Activated naive CD4-positive, alpha-beta T cell treated with anti-CD3 and anti-CD28 coated beads for 36 hours (primary cell): ENCODE measurements around the gene NDUFA11. TPM values are rescaled to one million over a fixed set of nuclear protein-coding genes. Genes with fewer than 3 reads are reported as not detected.

ENCODE experiments used
- CTCF ChIA-PET: fragments of 350-600 bp; sonication (Branson Sonifier 250); formaldehyde crosslinking; loops from one replicate; lab custom pipeline; 2021; ENCODE audit warnings: antibody characterized with exemption; lab: Charles Lee
- DNase-seq: peaks from one replicate; pipeline ENCODE4 v3.0.0-alpha.2; 2020
- H3K27ac Mint-ChIP-seq: one replicate; pipeline ENCODE4 v1.8.0; 2021; ENCODE audit warnings: mild to moderate bottlenecking, mixed read lengths
- H3K27me3 Mint-ChIP-seq: one replicate; pipeline ENCODE4 v1.8.0; 2021; ENCODE audit warnings: low read depth, mixed read lengths
- H3K36me3 Mint-ChIP-seq: one replicate; pipeline ENCODE4 v1.8.0; 2021; ENCODE audit warnings: low read depth, mixed read lengths
- H3K4me1 Mint-ChIP-seq: one replicate; pipeline ENCODE4 v1.8.0; 2021; ENCODE audit warnings: low read depth, mixed read lengths
- H3K4me3 Mint-ChIP-seq: one replicate; pipeline ENCODE4 v1.8.0; 2021; ENCODE audit warnings: mild to moderate bottlenecking, moderate library complexity, mixed read lengths
- H3K9me3 Mint-ChIP-seq: one replicate; pipeline ENCODE4 v1.8.0; 2021; ENCODE audit warnings: mixed read lengths
- intact Hi-C: fragments of 100-400 bp; cut with micrococcal nuclease; formaldehyde crosslinking; loops from one replicate; pipeline ENCODE4 v1.15.1; 2023
- total RNA-seq, 2 experiments: library from RNA; stranded (reverse); gene quantifications; one replicate each; pipeline ENCODE4 v1.2.3, GENCODE V29; 2021

NDUFA11 gene
- total RNA-seq, 2 experiments from 2014 or later = 226 to 228 TPM

DNA sequence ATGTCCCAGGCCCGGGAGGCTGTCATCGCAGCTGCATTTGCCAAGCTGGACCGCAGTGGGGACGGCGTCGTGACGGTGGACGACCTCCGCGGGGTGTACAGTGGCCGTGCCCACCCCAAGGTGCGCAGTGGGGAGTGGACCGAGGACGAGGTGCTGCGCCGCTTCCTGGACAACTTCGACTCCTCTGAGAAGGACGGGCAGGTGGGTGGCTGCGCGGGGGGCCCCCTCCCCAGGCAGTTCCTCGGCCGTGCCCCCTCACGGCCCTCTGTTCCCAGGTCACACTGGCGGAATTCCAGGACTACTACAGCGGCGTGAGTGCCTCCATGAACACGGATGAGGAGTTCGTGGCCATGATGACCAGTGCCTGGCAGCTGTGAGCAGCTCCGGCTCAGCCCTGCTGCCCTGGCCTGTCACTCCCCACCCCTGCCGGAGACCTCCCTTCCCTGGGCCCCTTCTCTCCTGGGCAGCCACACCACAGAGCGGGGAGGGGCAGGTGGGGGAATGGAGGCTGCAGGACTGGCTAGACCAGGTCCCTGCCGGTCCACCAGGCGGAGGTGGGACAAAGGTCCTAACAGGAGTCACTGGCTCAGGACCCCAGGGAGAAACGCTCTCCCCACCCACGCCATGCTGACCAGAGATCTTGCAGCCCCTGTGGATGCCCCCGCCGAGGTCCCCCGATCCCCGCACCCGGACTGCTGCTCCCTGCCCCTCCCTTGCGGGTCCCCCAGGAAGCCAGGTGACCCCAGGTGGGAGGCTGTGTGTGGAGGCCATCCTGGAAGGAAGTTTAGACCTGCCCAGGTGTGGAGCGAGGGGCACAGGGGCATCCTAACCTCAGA lies 11.6 kb upstream of the NDUFA11 start:
- intact Hi-C loops = no loop called here
- Mint-ChIP-seq H3K36me3 (peaks cover 6% of the 10 kb centered on the region), H3K9me3 (no peaks in the 10 kb centered on the region), H3K4me3 (no peak overlapping the region), H3K4me1 (no peaks in the 10 kb centered on the region), H3K27me3 (no peaks in the 10 kb centered on the region), H3K27ac (no peak overlapping the region)
- DNase-seq = no peak
- CTCF ChIA-PET = no interaction called here

DNA sequence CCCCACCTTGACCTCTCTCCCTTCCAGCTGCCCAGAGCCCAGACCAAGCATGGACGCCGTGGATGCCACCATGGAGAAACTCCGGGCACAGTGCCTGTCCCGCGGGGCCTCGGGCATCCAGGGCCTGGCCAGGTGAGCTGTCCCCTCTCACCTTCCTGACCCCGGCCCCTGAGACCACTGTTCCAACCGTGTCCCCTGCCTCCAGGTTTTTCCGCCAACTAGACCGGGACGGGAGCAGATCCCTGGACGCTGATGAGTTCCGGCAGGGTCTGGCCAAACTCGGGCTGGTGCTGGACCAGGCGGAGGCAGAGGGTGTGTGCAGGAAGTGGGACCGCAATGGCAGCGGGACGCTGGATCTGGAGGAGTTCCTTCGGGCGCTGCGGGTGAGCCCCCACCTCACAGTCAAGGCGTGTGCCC lies 10.8 kb upstream of the NDUFA11 start:
- Mint-ChIP-seq H3K27ac (no peak overlapping the region), H3K4me3 (no peak overlapping the region), H3K36me3 (peaks cover 6% of the 10 kb centered on the region), H3K4me1 (no peaks in the 10 kb centered on the region), H3K27me3 (no peaks in the 10 kb centered on the region), H3K9me3 (no peaks in the 10 kb centered on the region)
- no peak for DNase-seq
- CTCF ChIA-PET = no interaction called here
- intact Hi-C loops = no loop called here

DNA sequence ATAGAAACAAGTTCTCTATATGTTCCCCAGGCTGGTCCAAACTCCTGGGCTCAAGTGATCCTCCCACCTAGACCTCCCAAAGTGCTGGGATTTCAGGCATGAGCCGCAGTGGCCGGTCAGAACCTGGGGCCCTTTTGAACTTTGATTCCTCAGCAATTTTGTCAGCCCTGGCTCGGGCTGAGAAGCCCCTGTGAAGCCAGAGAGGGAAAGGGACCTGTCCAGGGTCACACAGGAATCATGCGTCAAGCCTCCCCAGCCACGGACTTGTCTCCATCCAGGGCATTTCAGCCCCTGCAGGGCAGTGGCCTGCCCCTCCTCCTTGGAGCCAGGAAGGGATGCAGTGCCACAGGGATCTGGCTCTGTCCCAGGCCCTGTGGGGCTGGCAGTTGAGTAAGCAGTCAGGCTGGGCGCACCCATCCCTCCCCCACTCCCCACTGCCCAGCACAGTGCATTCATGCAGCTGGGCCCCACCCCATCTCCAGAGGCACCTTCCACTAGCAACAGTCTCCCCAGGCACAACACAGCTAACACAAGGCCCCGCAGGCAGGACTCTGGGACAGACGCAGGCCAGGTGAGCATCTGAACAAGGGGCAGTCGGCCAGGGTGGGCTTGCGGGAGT lies 10.3 kb upstream of the NDUFA11 start, which contains the start of gene CAPS:
CAPS (plus strand) TSS at position 516 of the 619 bp plus-strand sequence. CDS start 153 bp downstream, outside the sequence.
- Mint-ChIP-seq H3K27me3 (no peaks in the 10 kb centered on the region), H3K4me1 (no peaks in the 10 kb centered on the region), H3K4me3 (no peak within 1 kb of the TSS), H3K27ac (no peak within 1 kb of the TSS), H3K36me3 (peaks cover 6% of the 10 kb centered on the region), H3K9me3 (no peaks in the 10 kb centered on the region)
- intact Hi-C loops = no loop called here
- CTCF ChIA-PET = no interaction called here
- no peak for DNase-seq

DNA sequence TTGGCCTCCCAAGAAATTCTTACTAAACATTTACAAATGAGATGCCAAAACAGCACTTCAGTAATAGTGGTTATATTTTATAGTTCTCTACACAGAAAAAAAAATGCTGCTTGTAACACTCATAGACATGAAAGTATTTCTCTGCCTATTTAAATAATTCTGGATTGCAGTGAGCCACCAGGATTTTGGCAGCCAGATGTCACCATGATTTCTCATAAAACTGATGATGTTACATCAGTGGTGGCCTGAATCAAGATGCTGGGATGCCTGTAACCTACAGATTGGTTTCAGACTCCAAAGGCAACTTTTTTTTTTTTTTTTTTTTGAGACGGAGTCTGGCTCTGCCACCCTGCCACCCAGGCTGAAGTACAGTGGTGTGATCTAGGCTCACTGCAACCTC lies 7.8 kb upstream of the NDUFA11 start:
- peaks cover 1% of the 10 kb centered on the region for H3K36me3 Mint-ChIP-seq
- H3K4me1 Mint-ChIP-seq = peaks cover 11% of the 10 kb centered on the region
- DNase-seq = no peak
- no peak overlapping the region for H3K27ac Mint-ChIP-seq
- no peaks in the 10 kb centered on the region for H3K9me3 Mint-ChIP-seq
- H3K4me3 Mint-ChIP-seq = no peak overlapping the region
- no peaks in the 10 kb centered on the region for H3K27me3 Mint-ChIP-seq
- intact Hi-C loops = no loop called here
- CTCF ChIA-PET = interaction anchor here (0.6 kb wide), 1 partner anchor 105 kb away, joined by 4 read pairs; no protein-coding TSS in a partner anchor

DNA sequence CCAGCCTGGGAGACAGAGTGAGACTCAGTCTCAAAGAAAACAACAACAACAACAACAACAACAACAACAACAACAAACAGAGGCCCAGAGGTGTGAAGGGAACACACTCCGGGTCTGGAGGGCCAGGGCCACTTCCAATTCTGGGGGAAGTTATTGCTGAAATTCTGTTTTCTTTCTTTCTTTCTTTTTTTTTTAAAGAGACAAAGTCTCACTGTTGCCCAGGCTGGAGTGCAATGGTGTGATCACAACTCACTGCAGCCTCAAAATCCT lies 7.0 kb upstream of the NDUFA11 start:
- Mint-ChIP-seq H3K4me1 (peaks cover 18% of the 10 kb centered on the region), H3K36me3 (peaks cover 2% of the 10 kb centered on the region), H3K9me3 (no peaks in the 10 kb centered on the region), H3K4me3 (no peak overlapping the region), H3K27me3 (no peaks in the 10 kb centered on the region), H3K27ac (no peak overlapping the region)
- intact Hi-C loops = no loop called here
- DNase-seq = no peak
- CTCF ChIA-PET = interaction anchor here (0.6 kb wide), 1 partner anchor 106 kb away, joined by 3 read pairs; no protein-coding TSS in a partner anchor

DNA sequence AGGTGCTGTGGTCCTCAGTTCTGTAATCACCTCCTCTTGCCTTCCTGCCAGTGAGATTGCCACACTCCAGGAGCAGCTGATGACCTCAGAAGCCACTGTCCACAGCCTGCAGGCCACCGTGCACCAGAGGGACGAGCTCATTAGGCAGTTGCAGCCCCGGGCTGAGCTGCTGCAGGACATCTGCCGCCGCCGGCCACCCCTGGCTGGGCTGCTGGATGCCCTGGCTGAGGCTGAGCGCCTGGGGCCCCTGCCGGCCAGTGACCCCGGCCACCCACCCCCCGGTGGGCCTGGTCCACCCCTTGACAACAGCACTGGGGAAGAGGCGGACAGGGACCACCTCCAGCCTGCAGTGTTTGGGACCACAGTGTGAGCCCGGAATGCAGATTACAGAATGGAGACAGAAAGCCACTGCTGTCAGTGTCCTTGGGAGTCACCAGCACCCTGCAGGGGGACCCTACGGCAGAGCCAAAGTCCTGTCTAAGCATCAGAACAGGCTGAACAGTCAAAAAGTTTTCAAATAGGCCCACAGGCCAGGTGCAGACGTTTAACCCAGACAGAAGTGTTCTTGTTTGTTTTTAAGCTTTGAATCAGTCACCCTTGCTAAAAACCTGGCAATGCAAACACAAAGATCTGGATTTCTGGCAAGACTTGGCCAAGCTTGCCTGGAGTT lies 5.3 kb upstream of the NDUFA11 start:
- H3K4me3 Mint-ChIP-seq = no peak overlapping the region
- intact Hi-C loops = no loop called here
- H3K27me3 Mint-ChIP-seq = no peaks in the 10 kb centered on the region
- peaks cover 18% of the 10 kb centered on the region for H3K4me1 Mint-ChIP-seq
- no peak for DNase-seq
- peaks cover 2% of the 10 kb centered on the region for H3K36me3 Mint-ChIP-seq
- no peak overlapping the region for H3K27ac Mint-ChIP-seq
- CTCF ChIA-PET = interaction anchor here (0.6 kb wide), 1 partner anchor 100 kb away, joined by 3 read pairs; no protein-coding TSS in a partner anchor
- H3K9me3 Mint-ChIP-seq = no peaks in the 10 kb centered on the region

DNA sequence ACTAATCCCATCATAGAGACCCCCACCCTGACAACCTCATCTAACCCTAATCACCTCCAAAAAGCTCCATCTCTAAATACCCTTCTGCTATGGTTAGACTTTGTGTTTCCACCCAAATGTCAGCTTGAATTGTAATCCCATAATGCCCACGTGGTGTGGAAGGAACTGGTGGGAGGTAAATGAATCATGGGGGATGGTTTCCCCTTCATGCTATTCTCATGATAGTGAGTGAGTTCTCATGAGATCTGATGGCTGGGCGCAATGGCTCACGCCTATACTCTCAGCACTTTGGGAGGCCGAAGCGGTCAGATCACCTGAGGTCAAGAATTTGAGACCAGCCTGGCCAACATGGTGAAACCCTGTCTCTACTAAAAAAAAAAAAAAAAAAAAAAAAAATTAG lies 3.7 kb upstream of the NDUFA11 start:
- intact Hi-C loops = no loop called here
- Mint-ChIP-seq H3K9me3 (no peaks in the 10 kb centered on the region), H3K4me1 (peaks cover 23% of the 10 kb centered on the region), H3K27me3 (no peaks in the 10 kb centered on the region), H3K27ac (peak overlapping the region; percentile 9), H3K4me3 (no peak overlapping the region), H3K36me3 (peaks cover 4% of the 10 kb centered on the region)
- peak; percentile 24 for DNase-seq
- CTCF ChIA-PET = interaction anchor here (0.8 to 1.3 kb wide), 2 partner anchors 61 to 103 kb away, joined by 4 to 8 read pairs; no protein-coding TSS in a partner anchor

DNA sequence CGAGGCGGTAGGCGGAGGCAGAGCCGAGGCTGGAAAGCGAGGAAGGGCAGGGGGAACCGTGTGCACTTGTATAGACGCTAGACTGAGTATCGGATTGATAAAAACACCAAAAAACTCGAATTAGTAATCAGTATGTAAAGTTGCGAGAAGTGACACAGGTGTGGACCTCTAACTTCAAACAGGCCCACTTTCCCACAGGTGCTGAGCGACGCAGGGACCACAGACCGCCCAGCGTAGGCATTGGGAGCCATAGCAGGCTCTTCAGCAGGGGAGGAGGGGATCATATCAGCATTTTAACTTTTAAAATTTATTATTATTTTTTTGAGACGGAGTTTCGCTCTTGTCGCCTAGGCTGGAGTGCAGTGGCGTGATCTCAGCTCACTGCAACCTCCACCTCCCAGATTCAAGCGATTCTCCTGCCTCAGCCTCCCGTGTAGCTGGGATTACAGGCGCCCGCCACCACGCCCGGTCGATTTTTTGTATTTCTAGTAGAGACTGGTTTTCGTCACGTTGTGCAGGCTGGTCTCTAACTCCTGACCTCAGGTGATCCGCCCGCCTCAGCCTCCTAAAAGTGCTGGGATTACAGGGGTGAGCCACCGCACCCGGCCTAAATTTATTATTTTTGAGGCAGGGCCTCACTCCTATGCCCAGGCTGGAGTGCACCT lies 1.7 kb upstream of the NDUFA11 start:
- Mint-ChIP-seq H3K27ac (no peak overlapping the region), H3K4me1 (peaks cover 33% of the 10 kb centered on the region), H3K4me3 (peak overlapping the region; percentile 94), H3K36me3 (peaks cover 4% of the 10 kb centered on the region), H3K9me3 (no peaks in the 10 kb centered on the region), H3K27me3 (no peaks in the 10 kb centered on the region)
- intact Hi-C loops = loop anchor here (2.0 kb wide), 1 partner anchor 224 kb away; the partner anchor contains the start of genes HSD11B1L and MICOS13
- CTCF ChIA-PET = interaction anchor here (5.9 kb wide), 1 partner anchor 101 kb away, joined by 48 read pairs; the partner anchor contains the start of gene NRTN
- no peak for DNase-seq

DNA sequence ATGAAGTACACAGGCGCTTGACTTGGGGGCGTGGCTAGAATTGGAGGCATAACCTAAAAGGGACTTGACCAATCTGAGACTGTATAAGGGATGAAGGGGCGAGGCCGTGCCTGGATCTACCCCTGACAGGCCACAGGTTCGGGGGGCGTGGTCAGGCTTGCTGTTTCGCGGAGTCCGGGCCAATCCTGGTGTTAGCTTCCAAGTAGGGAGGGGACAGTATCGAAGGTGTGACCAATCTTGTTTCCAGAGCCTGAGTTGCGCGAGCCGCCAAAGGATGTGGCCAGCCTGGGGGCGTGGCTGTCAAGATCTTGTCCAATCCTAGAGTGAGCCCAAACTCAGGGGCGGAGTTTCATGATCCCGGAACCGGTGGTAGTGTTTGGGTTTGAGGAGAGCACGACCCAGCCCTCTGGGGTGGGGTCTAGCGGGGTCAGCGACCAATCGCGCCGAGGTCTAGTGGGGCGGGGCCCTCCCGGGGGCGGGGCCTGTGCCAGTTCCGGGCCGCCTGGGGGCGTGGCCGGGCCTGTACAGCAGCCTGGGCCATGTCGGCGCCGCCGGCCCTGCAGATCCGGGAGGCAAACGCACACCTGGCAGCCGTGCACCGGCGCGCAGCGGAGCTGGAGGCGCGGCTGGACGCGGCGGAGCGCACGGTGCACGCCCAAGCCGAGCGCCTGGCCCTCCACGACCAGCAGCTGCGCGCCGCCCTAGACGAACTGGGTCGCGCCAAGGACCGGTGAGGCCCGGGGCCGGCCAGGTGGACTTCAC lies 943 bp upstream of the NDUFA11 start, which contains the start of gene VMAC:
VMAC (plus strand) TSS at position 521 of the 762 bp plus-strand sequence; CDS start at position 540, 19 bp downstream.
- peaks cover 37% of the 10 kb centered on the region for H3K4me1 Mint-ChIP-seq
- peak within 1 kb of the TSS; percentile 99 for H3K27ac Mint-ChIP-seq
- H3K27me3 Mint-ChIP-seq = no peaks in the 10 kb centered on the region
- intact Hi-C loops = loop anchor here (1.0 to 5.0 kb wide), 12 partner anchors 45 to 556 kb away; partner anchors contain the start of genes CATSPERD, HSD11B1L, LONP1 and MICOS13
- peak; percentile 100 for DNase-seq
- CTCF ChIA-PET = interaction anchor here (0.9 to 5.9 kb wide), 3 partner anchors 8 to 100 kb away, joined by 3 to 48 read pairs (median 6); partner anchors contain the start of gene NRTN
- H3K4me3 Mint-ChIP-seq = peak within 1 kb of the TSS; percentile 94
- no peaks in the 10 kb centered on the region for H3K9me3 Mint-ChIP-seq
- H3K36me3 Mint-ChIP-seq = peaks cover 6% of the 10 kb centered on the region

DNA sequence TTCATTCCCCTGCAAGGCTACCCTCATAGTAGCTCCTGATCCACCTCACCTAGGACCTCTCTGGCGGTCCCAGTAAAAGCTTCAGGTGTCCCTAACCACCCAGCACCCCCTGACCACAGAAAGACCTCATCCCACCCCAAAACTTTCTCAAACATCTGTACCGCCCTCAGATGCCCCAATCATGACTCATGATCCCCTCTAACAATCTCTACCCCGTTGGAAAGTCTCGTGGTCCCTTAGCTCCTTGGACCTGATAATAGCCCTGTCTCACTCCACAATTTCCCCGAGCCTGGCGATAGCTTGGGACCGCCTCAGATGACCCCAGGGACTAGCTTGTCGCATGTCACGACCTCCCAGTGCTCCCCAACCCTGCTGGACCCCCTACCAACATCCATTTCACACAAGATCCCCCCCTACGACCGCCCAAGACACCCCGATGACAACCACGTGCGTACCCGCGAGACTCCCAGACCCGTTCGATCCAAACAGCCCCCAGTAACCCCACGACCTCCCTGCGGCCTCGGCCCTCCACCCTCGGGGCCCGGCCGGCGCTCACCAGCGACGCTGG lies 450 bp downstream of the NDUFA11 start:
- CTCF ChIA-PET = interaction anchor here (0.5 to 5.9 kb wide), 6 partner anchors 69 to 316 kb away, joined by 3 to 48 read pairs (median 4); partner anchors contain the start of genes NRTN and RANBP3
- intact Hi-C loops = loop anchor here (5.0 kb wide), 1 partner anchor 281 kb away; the partner anchor contains the start of genes SAFB and SAFB2
- peak; percentile 26 for DNase-seq
- H3K4me1 Mint-ChIP-seq = peaks cover 37% of the 10 kb centered on the region
- H3K27me3 Mint-ChIP-seq = no peaks in the 10 kb centered on the region
- peak overlapping the region; percentile 99 for H3K27ac Mint-ChIP-seq
- no peaks in the 10 kb centered on the region for H3K9me3 Mint-ChIP-seq
- peak overlapping the region; percentile 94 for H3K4me3 Mint-ChIP-seq
- peaks cover 6% of the 10 kb centered on the region for H3K36me3 Mint-ChIP-seq
